ENCODE measurements around the gene KCNQ1OT1.

KCNQ1OT1 gene

DNA sequence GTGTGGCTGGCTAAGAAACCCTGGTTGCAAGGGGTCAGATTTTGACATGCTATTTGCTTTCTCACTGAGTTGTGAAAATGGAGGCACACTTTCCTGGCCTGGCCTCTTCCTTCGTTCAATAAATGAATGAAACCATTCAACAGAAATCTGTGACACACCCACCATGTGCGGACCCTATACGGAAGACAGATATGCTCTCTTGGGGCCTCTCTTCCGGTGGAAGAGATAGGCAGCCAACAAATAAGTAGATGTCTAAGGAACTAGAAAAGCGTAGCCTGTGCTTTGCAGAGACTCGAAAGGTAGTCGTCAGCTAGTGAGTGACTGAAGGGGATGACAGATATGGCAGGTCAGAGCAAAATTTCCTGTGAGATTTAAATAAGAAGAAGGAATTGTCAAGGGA is 5.3 kb downstream of the KCNQ1OT1 start:
- H3K9me3 ChIP-seq (ENCODE audit: low read length): no peaks in the 10 kb centered on the region
- peaks cover 62% of the 10 kb centered on the region for H3K4me1 ChIP-seq (ENCODE audit: insufficient read depth, low read length, severe bottlenecking)
- no peak overlapping the region for H2AFZ ChIP-seq (ENCODE audit: low read length)
- no peaks in the 10 kb centered on the region for H3K27me3 ChIP-seq (ENCODE audit: insufficient read depth, low read length)
- peak overlapping the region; percentile 13 for H3K27ac ChIP-seq (ENCODE audit: low read depth, low read length, poor library complexity, severe bottlenecking)
- TF ChIP-seq EZH2 (IDR thresholded peaks at IDR 0.05; ENCODE audit: borderline replicate concordance, low read length): no peak
- TF ChIP-seq, protein P1, sequence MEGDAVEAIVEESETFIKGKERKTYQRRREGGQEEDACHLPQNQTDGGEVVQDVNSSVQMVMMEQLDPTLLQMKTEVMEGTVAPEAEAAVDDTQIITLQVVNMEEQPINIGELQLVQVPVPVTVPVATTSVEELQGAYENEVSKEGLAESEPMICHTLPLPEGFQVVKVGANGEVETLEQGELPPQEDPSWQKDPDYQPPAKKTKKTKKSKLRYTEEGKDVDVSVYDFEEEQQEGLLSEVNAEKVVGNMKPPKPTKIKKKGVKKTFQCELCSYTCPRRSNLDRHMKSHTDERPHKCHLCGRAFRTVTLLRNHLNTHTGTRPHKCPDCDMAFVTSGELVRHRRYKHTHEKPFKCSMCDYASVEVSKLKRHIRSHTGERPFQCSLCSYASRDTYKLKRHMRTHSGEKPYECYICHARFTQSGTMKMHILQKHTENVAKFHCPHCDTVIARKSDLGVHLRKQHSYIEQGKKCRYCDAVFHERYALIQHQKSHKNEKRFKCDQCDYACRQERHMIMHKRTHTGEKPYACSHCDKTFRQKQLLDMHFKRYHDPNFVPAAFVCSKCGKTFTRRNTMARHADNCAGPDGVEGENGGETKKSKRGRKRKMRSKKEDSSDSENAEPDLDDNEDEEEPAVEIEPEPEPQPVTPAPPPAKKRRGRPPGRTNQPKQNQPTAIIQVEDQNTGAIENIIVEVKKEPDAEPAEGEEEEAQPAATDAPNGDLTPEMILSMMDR (IDR thresholded peaks at IDR 0.05; ENCODE audit: low read length): no peak
- no peak overlapping the region for H3K9ac ChIP-seq (ENCODE audit: low read length)
- no peaks in the 10 kb centered on the region for H3F3A ChIP-seq (ENCODE audit: insufficient read depth, low read length)
- H4K20me1 ChIP-seq (ENCODE audit: insufficient read depth, low read length): no peaks in the 10 kb centered on the region
- H3K9me2 ChIP-seq (ENCODE audit: low read depth, low read length): no peaks in the 10 kb centered on the region
- no peak overlapping the region for H3K4me3 ChIP-seq (ENCODE audit: low read depth, low read length, poor library complexity, severe bottlenecking)
- no peaks in the 10 kb centered on the region for H3K36me3 ChIP-seq (ENCODE audit: insufficient read depth, low read length)
- H3K79me2 ChIP-seq (ENCODE audit: insufficient read depth, low read length): peaks cover 21% of the 10 kb centered on the region
- no peak overlapping the region; the same call in 1 of the 2 replicates for H3K4me2 ChIP-seq (ENCODE audit: low read length)

GRCh38 chr11:2693271-2694261 is 6.2 kb downstream of the KCNQ1OT1 start:
- Histone ChIP-seq H4K20me1 (ENCODE audit: insufficient read depth, low read length) (no peaks in the 10 kb centered on the region), H3K9me3 (ENCODE audit: low read length) (no peaks in the 10 kb centered on the region), H3F3A (ENCODE audit: insufficient read depth, low read length) (no peaks in the 10 kb centered on the region), H3K79me2 (ENCODE audit: insufficient read depth, low read length) (peaks cover 15% of the 10 kb centered on the region), H3K4me3 (ENCODE audit: low read depth, low read length, poor library complexity, severe bottlenecking) (no peak overlapping the region), H2AFZ (ENCODE audit: low read length) (no peak overlapping the region), H3K27me3 (ENCODE audit: insufficient read depth, low read length) (no peaks in the 10 kb centered on the region), H3K36me3 (ENCODE audit: insufficient read depth, low read length) (no peaks in the 10 kb centered on the region), H3K4me2 (ENCODE audit: low read length) (no peak overlapping the region), H3K9ac (ENCODE audit: low read length) (no peak overlapping the region), H3K9me2 (ENCODE audit: low read depth, low read length) (no peaks in the 10 kb centered on the region), H3K4me1 (ENCODE audit: insufficient read depth, low read length, severe bottlenecking) (peaks cover 70% of the 10 kb centered on the region), H3K27ac (ENCODE audit: low read depth, low read length, poor library complexity, severe bottlenecking) (no peak overlapping the region)
- TF ChIP-seq, protein P1 (IDR thresholded peaks at IDR 0.05; ENCODE audit: low read length): 0 out of 2 replicates have a peak, but pooled peaks have one; percentile 9
- no peak for TF ChIP-seq EZH2 (IDR thresholded peaks at IDR 0.05; ENCODE audit: borderline replicate concordance, low read length)

DNA sequence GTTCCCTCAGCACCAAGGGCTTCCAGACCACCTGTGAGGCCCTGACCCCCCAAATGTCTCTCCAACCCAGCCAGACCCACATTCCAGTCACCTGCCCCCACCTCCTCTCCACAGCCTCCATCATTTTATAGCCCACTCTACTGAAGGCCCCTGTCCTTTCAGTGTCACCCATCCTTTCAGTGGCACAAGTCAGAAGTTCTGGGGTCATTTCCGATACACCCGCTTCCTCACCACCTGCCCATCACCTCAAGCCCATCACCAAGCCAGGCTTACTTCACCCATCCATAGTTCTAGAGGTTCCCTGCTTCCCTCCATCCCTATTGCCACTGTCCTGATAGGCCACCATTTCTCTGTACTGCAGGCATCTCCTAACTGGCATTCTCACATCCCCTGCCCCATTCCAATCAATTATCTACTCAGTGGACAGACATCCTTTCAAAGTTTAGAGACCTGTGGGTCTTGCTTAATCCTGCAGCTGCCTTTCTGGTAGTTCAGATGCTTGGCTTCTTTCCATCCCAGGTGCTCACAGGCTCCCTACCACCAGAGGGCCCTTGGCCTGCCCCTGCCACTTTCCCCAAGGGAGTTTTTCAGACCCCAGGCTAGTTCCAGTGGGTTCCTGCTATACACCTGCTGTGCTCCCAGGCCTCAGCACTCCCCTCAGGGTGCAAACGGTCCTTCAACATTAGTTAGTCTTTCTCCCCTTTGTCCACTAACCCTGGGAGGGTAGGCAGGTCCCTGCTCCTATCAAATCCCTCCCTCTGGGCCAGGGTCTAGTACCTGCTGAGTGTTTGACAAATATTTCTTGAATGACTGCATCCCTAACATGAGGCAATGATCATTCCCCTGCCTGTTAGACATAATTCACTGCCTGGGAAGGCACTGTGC is 7.6 kb downstream of the KCNQ1OT1 start:
- H3K9ac ChIP-seq (ENCODE audit: low read length): no peak overlapping the region
- TF ChIP-seq, protein P1 (IDR thresholded peaks at IDR 0.05; ENCODE audit: low read length): peak; percentile 50
- no peak for TF ChIP-seq EZH2 (IDR thresholded peaks at IDR 0.05; ENCODE audit: borderline replicate concordance, low read length)
- H3F3A ChIP-seq (ENCODE audit: insufficient read depth, low read length): no peaks in the 10 kb centered on the region
- H3K9me3 ChIP-seq (ENCODE audit: low read length): no peaks in the 10 kb centered on the region
- no peaks in the 10 kb centered on the region for H3K36me3 ChIP-seq (ENCODE audit: insufficient read depth, low read length)
- H3K4me3 ChIP-seq (ENCODE audit: low read depth, low read length, poor library complexity, severe bottlenecking): no peak overlapping the region
- H3K4me1 ChIP-seq (ENCODE audit: insufficient read depth, low read length, severe bottlenecking): peaks cover 62% of the 10 kb centered on the region
- H3K9me2 ChIP-seq (ENCODE audit: low read depth, low read length): no peaks in the 10 kb centered on the region
- no peak overlapping the region for H2AFZ ChIP-seq (ENCODE audit: low read length)
- no peak overlapping the region for H3K27ac ChIP-seq (ENCODE audit: low read depth, low read length, poor library complexity, severe bottlenecking)
- no peak overlapping the region for H3K4me2 ChIP-seq (ENCODE audit: low read length)
- H4K20me1 ChIP-seq (ENCODE audit: insufficient read depth, low read length): no peaks in the 10 kb centered on the region
- H3K79me2 ChIP-seq (ENCODE audit: insufficient read depth, low read length): peaks cover 9% of the 10 kb centered on the region
- H3K27me3 ChIP-seq (ENCODE audit: insufficient read depth, low read length): no peaks in the 10 kb centered on the region

Data from OCI-LY1 (cell line).